HuH-7 (cell line): ENCODE results near the gene IGF2BP2.
"Not testable (repeated sequence)": the region's sequence is repeated elsewhere in the genome, so short reads cannot be mapped to it uniquely, and the experiment has no call there.

ENCODE experiments used
- DNase-seq: peaks from one replicate; pipeline ENCODE4 v3.0.0; 2011; ENCODE audit warnings: low spot score

Gene IGF2BP2

GRCh38 chr3:185825006-185825638 lies at the start of gene IGF2BP2:
TSS of gene IGF2BP2 (minus strand) at chr3:185825042. CDS start at chr3:185824960, 82 bp downstream.
- DNase-seq = peak; percentile 69

- no peak for DNase-seq
These were observed 49.3 kb upstream of the IGF2BP2 start for GRCh38 chr3:185874119-185874518.

GRCh38 chr3:185867650-185868049 lies 42.8 kb upstream of the IGF2BP2 start:
- no peak for DNase-seq

GRCh38 chr3:185866995-185867394 lies 42.2 kb upstream of the IGF2BP2 start:
- DNase-seq = no peak

- DNase-seq = no peak
These were observed 41.7 kb upstream of the IGF2BP2 start for GRCh38 chr3:185866555-185866954.

- DNase-seq = no peak
These were observed 40.4 kb upstream of the IGF2BP2 start for GRCh38 chr3:185865247-185865646.

- no peak for DNase-seq
These were observed 39.9 kb upstream of the IGF2BP2 start for GRCh38 chr3:185864767-185865166.

- no peak for DNase-seq
These were observed 38.1 kb upstream of the IGF2BP2 start for GRCh38 chr3:185862920-185863319.

- no peak for DNase-seq
These were observed 34.6 kb upstream of the IGF2BP2 start for GRCh38 chr3:185859294-185859972.

- no peak for DNase-seq
These were observed 33.8 kb upstream of the IGF2BP2 start for GRCh38 chr3:185858502-185859225.

GRCh38 chr3:185857208-185857607 lies 32.4 kb upstream of the IGF2BP2 start:
- no peak for DNase-seq

- DNase-seq = no peak
These were observed 31.8 kb upstream of the IGF2BP2 start for GRCh38 chr3:185856652-185857051.

- not testable (repeated sequence) for DNase-seq
These were observed 28.9 kb upstream of the IGF2BP2 start for GRCh38 chr3:185853771-185854170.

GRCh38 chr3:185852635-185853034 lies 27.8 kb upstream of the IGF2BP2 start:
- no peak for DNase-seq

GRCh38 chr3:185851959-185852358 lies 27.1 kb upstream of the IGF2BP2 start:
- DNase-seq = no peak

GRCh38 chr3:185851046-185851445 lies 26.2 kb upstream of the IGF2BP2 start:
- DNase-seq = no peak

- no peak for DNase-seq
These were observed 22.7 kb upstream of the IGF2BP2 start for GRCh38 chr3:185847506-185847905.

- no peak for DNase-seq
These were observed 21.2 kb upstream of the IGF2BP2 start for GRCh38 chr3:185846037-185846436.

GRCh38 chr3:185844051-185844450 lies 19.2 kb upstream of the IGF2BP2 start:
- DNase-seq = no peak

GRCh38 chr3:185843635-185844034 lies 18.8 kb upstream of the IGF2BP2 start:
- DNase-seq = no peak

GRCh38 chr3:185843126-185843525 lies 18.3 kb upstream of the IGF2BP2 start:
- DNase-seq = no peak

GRCh38 chr3:185842241-185842640 lies 17.4 kb upstream of the IGF2BP2 start:
- no peak for DNase-seq

- DNase-seq = not testable (repeated sequence)
These were observed 13.7 kb upstream of the IGF2BP2 start for GRCh38 chr3:185838417-185838989.
